Measurements from ENCODE around the gene CD3G. TPM values are rescaled to one million over a fixed set of nuclear protein-coding genes. Genes with fewer than 3 reads are reported as not detected.

The CD3G gene
- total and polyA plus RNA-seq, 9 of the 15 experiments (the other 6 are each of a cell fraction or from before 2014, with no cell fraction given), result 0.30 to 1.7 (median 0.47) TPM

DNA sequence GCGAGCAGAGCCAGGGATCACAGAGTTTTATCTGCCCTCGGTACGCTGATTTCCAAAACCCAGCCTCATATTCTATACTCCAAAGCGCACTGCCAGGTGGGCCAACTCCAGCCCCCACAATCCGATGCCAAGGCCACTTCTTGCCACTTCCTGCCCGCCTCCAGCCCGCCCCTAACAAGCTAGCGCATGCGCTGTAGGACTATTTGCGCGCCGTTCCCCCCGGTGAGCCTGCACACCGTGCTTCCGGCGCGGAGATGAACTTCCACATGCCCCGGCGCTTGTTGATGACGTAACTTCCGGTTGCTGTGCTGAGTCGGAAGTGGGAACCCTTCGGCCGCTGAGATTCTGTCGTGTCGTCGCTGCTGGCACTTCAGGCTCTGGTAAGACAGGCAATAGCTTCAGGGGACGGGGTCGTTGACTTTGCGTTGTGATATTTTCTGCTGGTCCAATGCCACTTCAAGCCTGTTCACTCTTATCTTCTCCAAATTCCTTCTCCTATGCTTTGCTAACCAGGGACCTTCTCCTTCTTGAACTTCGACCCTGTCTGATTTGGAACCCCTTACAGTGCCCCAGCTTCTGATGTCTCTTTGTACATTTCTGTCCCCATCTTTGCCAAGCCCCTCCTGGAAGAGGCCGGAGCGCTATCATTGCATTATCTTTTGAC, 15.3 kb downstream of the CD3G start, which contains the start of gene UBE4A (continued):
- TF ChIP-seq ZBTB1 (CRISPR knock-in tag; IDR thresholded peaks at IDR 0.05; ENCODE audit: borderline replicate concordance, low read depth) (no peak), RFX7 (CRISPR knock-in tag; IDR thresholded peaks at IDR 0.05) (no peak), HDAC8 (tag; IDR thresholded peaks at IDR 0.05) (0 out of 2 replicates have a peak, but pooled peaks have one; percentile 45), ZNF316 (IDR thresholded peaks at IDR 0.05) (peak; percentile 6; the same call in 1 of the 2 replicates), POLR2AphosphoS5 (IDR thresholded peaks at IDR 0.05; ENCODE audit: control insufficient read depth, insufficient read depth, low read depth, low read length) (peak; percentile 90), HCFC1 (IDR thresholded peaks at IDR 0.05; ENCODE audit: low read depth, low read length) (peak; percentile 84), NFE2L1 (tag; IDR thresholded peaks at IDR 0.05; ENCODE audit: borderline replicate concordance, low read depth) (no peak), ARHGAP35 (IDR thresholded peaks at IDR 0.05; ENCODE audit: partially characterized antibody) (no peak), KLF16 (IDR thresholded peaks at IDR 0.05) (no peak), GABPA (tag; conservative IDR thresholded peaks at IDR 0.05; ENCODE audit: low read depth) (peak; percentile 99), EZH2 (IDR thresholded peaks at IDR 0.05; ENCODE audit: borderline replicate concordance, low read depth, low read length) (no peak), ZNF766 (CRISPR knock-in tag; conservative IDR thresholded peaks at IDR 0.05) (peak; percentile 45; the same call in 1 of the 2 replicates), NELFE (IDR thresholded peaks at IDR 0.05; ENCODE audit: insufficient read depth, insufficient read length) (no peak), RAD51 (IDR thresholded peaks at IDR 0.05; ENCODE audit: borderline replicate concordance, low read depth) (no peak), ZNF197 (CRISPR knock-in tag; IDR thresholded peaks at IDR 0.05; ENCODE audit: low read depth) (peak; percentile 70; the same call in 1 of the 2 replicates), MAZ (CRISPR knock-in tag; conservative IDR thresholded peaks at IDR 0.05 in 1 of 2, IDR thresholded peaks at IDR 0.05 in 1 of 2) (peak; percentile 38 to 66; a peak in 1 of 4 replicates), SRSF1 (IDR thresholded peaks at IDR 0.05; ENCODE audit: low read depth, low read length) (no peak), ZNF785 (CRISPR knock-in tag; IDR thresholded peaks at IDR 0.05) (no peak), ZKSCAN1 (IDR thresholded peaks at IDR 0.05; ENCODE audit: low read depth, low read length) (peak; percentile 56; the same call in 1 of the 2 replicates), ZNF324 (CRISPR knock-in tag; IDR thresholded peaks at IDR 0.05) (no peak)
- TF ChIP-seq, protein P1, sequence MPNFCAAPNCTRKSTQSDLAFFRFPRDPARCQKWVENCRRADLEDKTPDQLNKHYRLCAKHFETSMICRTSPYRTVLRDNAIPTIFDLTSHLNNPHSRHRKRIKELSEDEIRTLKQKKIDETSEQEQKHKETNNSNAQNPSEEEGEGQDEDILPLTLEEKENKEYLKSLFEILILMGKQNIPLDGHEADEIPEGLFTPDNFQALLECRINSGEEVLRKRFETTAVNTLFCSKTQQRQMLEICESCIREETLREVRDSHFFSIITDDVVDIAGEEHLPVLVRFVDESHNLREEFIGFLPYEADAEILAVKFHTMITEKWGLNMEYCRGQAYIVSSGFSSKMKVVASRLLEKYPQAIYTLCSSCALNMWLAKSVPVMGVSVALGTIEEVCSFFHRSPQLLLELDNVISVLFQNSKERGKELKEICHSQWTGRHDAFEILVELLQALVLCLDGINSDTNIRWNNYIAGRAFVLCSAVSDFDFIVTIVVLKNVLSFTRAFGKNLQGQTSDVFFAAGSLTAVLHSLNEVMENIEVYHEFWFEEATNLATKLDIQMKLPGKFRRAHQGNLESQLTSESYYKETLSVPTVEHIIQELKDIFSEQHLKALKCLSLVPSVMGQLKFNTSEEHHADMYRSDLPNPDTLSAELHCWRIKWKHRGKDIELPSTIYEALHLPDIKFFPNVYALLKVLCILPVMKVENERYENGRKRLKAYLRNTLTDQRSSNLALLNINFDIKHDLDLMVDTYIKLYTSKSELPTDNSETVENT (CRISPR knock-in tag; IDR thresholded peaks at IDR 0.05), result 0 out of 2 replicates have a peak, but pooled peaks have one; percentile 60
